Measurements from ENCODE around the gene ZNF230.

The ZNF230 gene

DNA sequence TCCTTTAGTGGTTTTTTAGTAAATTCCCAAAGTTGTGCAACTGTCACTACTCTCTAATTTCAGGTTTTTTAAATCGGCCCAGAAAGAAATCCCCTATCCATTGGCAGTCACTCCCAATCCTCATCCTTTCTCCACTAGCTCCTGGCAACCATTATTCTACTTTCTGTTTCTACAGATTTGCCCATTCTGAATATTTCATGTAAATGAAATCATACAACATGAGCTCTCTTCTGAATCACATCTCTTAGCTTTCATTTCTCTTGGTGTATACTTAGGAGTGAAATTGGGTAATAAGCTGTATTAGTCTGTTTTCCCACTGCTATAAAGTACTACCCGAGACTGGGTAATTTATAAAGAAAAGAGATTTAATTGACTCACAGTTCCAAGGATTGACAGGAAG, 39.4 kb downstream of the ZNF230 start:
- DNase-seq (ENCODE audit: low spot score) = no peak

DNA sequence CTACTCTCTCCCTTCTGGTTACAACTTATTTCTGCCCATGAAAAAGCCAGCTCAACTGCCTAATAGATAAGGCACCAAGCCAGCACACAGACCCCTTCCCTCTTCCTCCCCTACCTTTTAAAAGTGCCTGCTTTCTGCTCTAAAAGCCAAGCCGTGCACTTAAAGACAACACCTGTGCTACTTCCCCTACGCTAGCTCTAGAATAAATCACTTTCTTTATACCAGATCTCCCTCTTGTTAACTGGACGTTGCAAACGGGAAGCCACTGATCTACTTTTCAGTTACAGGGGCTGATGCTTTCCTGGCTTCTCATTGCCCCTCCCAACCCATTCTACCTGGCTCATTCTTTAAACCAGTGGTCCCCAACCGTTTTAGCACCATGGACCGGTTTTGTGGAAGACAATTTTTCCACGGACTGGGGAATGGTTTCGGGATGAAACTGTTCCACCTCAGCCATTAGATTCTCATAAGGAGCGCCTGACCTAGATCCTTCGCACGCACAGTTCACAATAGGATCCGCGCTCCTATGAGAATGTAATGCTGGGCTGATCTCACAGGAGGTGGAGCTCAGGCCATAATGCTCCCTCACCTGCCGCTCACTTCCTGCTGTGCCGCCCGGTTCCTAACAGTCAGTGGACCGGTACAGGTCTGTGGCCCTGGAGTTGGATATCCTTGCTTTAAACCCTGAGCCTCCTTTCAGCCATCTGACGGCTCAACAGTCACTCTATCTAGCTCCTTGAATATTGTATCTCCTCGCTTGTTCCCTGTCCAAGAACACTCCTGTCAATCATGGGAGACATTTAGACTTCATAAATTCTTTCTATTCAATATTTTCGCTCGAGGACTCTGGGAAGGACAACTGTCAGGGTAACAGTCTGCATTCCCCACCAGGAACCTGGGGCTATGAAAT, 48.2 kb downstream of the ZNF230 start:
- DNase-seq (ENCODE audit: low spot score) = no peak

DNA sequence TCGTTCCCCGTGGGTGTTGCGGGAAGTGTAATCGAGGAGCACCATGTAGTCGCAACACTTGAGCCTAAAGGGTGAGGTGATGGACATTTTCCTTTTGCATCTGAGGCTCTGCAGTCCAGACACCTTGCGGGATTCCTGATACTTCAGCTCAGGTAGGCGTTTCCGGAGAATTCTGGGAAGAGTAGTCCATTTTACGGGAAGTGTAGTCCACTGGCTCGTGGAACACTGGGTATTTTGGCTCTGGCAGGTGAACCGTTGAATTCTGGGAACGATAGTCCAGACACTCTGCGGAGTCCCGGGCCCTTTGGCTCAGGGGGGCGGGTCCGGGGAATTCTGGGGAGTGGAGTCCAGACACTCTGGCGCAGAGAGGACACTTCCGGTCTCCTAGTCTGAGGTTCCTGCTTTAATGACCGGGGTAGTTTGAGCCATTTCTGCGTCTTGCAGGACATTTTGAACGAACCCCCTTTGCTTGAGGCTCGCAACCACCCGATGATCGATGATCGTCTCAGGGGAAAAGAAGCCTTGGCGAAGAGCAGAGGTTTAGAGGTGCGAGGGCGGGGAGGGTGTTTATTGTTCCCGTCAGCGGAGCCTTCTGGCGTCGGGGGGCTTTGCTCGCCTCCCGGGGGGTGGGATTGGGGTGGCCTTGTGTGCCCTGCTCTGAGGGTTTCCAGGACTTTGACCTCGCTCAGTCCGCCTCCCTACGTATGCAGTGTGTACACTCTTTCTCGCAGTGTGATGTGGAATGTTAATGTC, 49.1 kb downstream of the ZNF230 start, which contains the start of gene ZNF223:
Gene ZNF223, plus strand, starts transcription at position 387 of the 753 bp plus-strand sequence. CDS start 3,141 bp downstream, outside the sequence.
- DNase-seq (ENCODE audit: low spot score) = peak; percentile 77

DNA sequence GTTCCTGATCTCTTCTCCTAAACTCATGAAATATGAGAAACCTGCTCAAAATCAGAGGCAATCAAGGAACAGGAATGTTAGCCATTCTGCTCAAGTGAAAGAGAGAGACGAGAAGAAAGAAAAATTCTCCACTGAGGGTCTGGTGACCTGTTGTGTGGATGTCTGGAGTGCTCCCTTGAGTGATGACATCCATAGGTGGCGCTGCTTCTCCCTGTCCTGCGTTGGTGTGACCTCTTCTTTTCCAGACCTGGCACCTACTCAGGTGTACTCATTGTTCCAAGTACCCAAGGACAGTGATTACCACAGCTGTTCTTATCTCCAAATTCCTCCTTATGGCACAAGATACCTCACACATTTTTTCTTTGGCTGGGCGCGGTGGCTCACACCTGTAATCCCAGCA, 53.1 kb downstream of the ZNF230 start:
- DNase-seq (ENCODE audit: low spot score) = no peak

DNA sequence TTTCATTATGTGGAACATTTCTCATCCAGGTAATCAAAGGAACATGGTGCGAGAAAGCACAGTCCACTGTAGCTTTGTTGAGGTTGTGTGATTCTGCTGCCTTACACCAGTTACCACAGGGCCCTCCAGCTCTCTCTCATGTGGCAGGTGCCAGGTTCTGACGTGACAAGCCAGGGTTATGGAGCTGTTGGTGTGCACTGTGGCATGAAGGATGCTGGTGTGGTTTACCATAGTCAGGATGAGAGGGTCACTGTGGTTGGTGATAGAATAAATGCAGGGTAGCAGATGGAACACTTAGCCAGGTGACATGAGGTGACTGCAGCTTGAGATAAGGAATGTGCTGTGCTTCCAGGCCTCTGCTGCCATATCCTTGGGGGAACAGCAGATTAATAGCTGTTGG, 56.5 kb downstream of the ZNF230 start:
- DNase-seq (ENCODE audit: low spot score) = no peak

DNA sequence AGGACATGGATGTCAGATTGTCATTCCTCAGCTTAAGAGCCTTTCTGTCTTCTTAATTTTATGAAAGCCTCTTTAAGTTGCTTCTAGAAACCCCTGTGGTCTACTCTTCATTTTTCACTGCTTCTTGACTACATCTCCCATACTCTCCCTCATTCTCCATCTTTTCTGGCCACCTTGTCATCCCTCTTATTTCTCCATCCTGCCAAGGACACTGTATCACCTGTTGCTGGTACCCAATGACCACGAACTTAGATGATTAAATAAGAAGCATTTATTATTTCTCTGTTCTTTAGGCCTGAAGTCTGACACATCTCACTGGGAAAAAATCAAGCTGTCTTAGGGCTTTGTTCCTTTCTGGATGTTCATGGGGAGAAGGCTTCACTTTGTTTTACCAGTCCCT, 58.3 kb downstream of the ZNF230 start:
- DNase-seq (ENCODE audit: low spot score) = no peak
